SK-N-SH (cell line): Measurements from ENCODE around the gene WDFY2. TPM values are rescaled to one million over a fixed set of nuclear protein-coding genes. Genes with fewer than 3 reads are reported as not detected.

ENCODE experiments used
- CTCF ChIA-PET: fragments of 300-600, 350-600 bp; formaldehyde crosslinking; extraction: SDS; loops from one replicate; lab custom pipeline; 2021; lab: Yijun Ruan, JAX
- POLR2A ChIA-PET: fragments of 350-600 bp; sonication (Branson Sonifier 250); formaldehyde crosslinking; extraction: SDS; loops from one replicate; lab custom pipeline; 2020; ENCODE audit warnings: antibody characterized with exemption, inconsistent platforms; lab: Yijun Ruan, JAX
- DNase-seq: peaks from one replicate; pipeline ENCODE4 v3.0.0; 2012
- H2AFZ ChIP-seq: fragments of 200-600 bp; sonication (generic); 2 replicates; pipeline ENCODE4 v1.8.1; 2016; ENCODE audit warnings: antibody characterized with exemption, mild to moderate bottlenecking, low read depth
- H3F3A ChIP-seq: fragments of 200-600 bp; sonication (generic); replicated peaks from 2 replicates; pipeline ENCODE3; 2016; ENCODE audit warnings: antibody characterized with exemption, mild to moderate bottlenecking; ENCODE audit not compliant: insufficient read depth
- H3K27ac ChIP-seq, 2 experiments: fragments of 200-500 bp in 1 of 2; fragments of 200-600 bp in 1 of 2; sonication (Bioruptor generic) in 1 of 2; sonication (generic), shearing (Covaris generic) in 1 of 2; 2 replicates each; pipeline versions ENCODE4 v1.5.1 to v1.6.1; 2014 to 2016; ENCODE audit warnings: low read depth in 2 of 2, inconsistent platforms in 1 of 2, low read length in 1 of 2, mild to moderate bottlenecking in 1 of 2, mixed read lengths in 1 of 2
- H3K27me3 ChIP-seq: fragments of 200-600 bp; sonication (generic), shearing (Covaris generic); 2 replicates; pipeline ENCODE4 v1.6.1; 2016; ENCODE audit warnings: mixed run types; ENCODE audit not compliant: insufficient read depth
- H3K36me3 ChIP-seq, 2 experiments: fragments of 200-500 bp in 1 of 2; fragments of 200-600 bp in 1 of 2; sonication (Bioruptor generic) in 1 of 2; sonication (generic) in 1 of 2; replicated peaks in 1 of 2; 2 replicates each; pipeline versions ENCODE3 to v1.5.1; 2014 to 2016; ENCODE audit warnings: low read length in 1 of 2, mild to moderate bottlenecking in 1 of 2; ENCODE audit not compliant: insufficient read depth in 2 of 2, control insufficient read depth in 1 of 2
- H3K4me1 ChIP-seq, 2 experiments: fragments of 200-500 bp in 1 of 2; fragments of 200-600 bp in 1 of 2; sonication (Bioruptor generic) in 1 of 2; sonication (generic), shearing (Covaris generic) in 1 of 2; 2 replicates each; pipeline versions ENCODE4 v1.5.1 to v1.6.1; 2014 to 2016; ENCODE audit warnings: low read depth in 1 of 2, low read length in 1 of 2, mixed run types in 1 of 2; ENCODE audit not compliant: insufficient read depth in 2 of 2, control insufficient read depth in 1 of 2
- H3K4me2 ChIP-seq: fragments of 200-600 bp; sonication (generic), shearing (Covaris generic); 2 replicates; pipeline ENCODE4 v1.6.1; 2017; ENCODE audit warnings: mixed run types
- H3K4me3 ChIP-seq, 2 experiments: fragments of 200-500 bp in 1 of 2; fragments of 200-600 bp in 1 of 2; sonication (Bioruptor generic) in 1 of 2; sonication (generic), shearing (Covaris generic) in 1 of 2; 2 replicates each; pipeline versions ENCODE4 v1.5.1 to v1.8.1; 2014 to 2016; ENCODE audit warnings: low read depth in 2 of 2, inconsistent platforms in 1 of 2, low read length in 1 of 2, mild to moderate bottlenecking in 1 of 2, mixed read lengths in 1 of 2, moderate library complexity in 1 of 2
- H3K79me2 ChIP-seq: fragments of 200-600 bp; sonication (generic); 2 replicates; pipeline ENCODE4 v1.8.1; 2017; ENCODE audit warnings: mild to moderate bottlenecking; ENCODE audit not compliant: insufficient read depth
- H3K9ac ChIP-seq: fragments of 200-600 bp; sonication (generic); 2 replicates; pipeline ENCODE4 v1.6.1; 2017; ENCODE audit warnings: mixed run types
- H3K9me2 ChIP-seq: fragments of 200-600 bp; sonication (generic); 2 replicates; pipeline ENCODE4 v1.6.1; 2017; ENCODE audit warnings: mixed run types
- H3K9me3 ChIP-seq: fragments of 200-600 bp; sonication (generic); 2 replicates; pipeline ENCODE4 v1.6.1; 2017; ENCODE audit warnings: mixed run types, mild to moderate bottlenecking, moderate library complexity
- H4K20me1 ChIP-seq: fragments of 200-600 bp; sonication (generic); 2 replicates; pipeline ENCODE4 v1.6.1; 2017; ENCODE audit warnings: mild to moderate bottlenecking, mixed run types; ENCODE audit not compliant: insufficient read depth
- CTCF ChIP-seq: fragments of 200-600 bp; sonication (generic); IDR thresholded peaks from 2 replicates; pipeline ENCODE4 v1.6.1; 2017; ENCODE audit warnings: antibody characterized with exemption, mild to moderate bottlenecking, moderate library complexity
- ELF1 ChIP-seq: IDR thresholded peaks from 2 replicates; pipeline ENCODE4 v1.4.0; 2012
- EP300 ChIP-seq, 2 experiments: IDR thresholded peaks; 2 replicates each; pipeline versions ENCODE4 v1.4.0 to v1.6.1; 2012; ENCODE audit warnings: borderline replicate concordance in 1 of 2, low read depth in 1 of 2, low read length in 1 of 2
- EZH2phosphoT487 ChIP-seq: fragments of 200-600 bp; sonication (generic); IDR thresholded peaks from 2 replicates; pipeline ENCODE4 v1.6.1; 2017; ENCODE audit warnings: low read depth, mixed run types, mild to moderate bottlenecking, antibody characterized with exemption, moderate library complexity, borderline replicate concordance
- FOXM1 ChIP-seq: IDR thresholded peaks from 2 replicates; pipeline ENCODE4 v1.4.0; 2012; ENCODE audit warnings: low read depth, mild to moderate bottlenecking
- GABPA ChIP-seq: IDR thresholded peaks from 2 replicates; pipeline ENCODE4 v1.4.0; 2012; ENCODE audit warnings: low read depth, mild to moderate bottlenecking
- JUND ChIP-seq: IDR thresholded peaks from 2 replicates; pipeline ENCODE4 v1.4.0; 2012
- MAX ChIP-seq: IDR thresholded peaks from 2 replicates; pipeline ENCODE4 v1.4.0; 2012; ENCODE audit warnings: low read depth
- PBX3 ChIP-seq: IDR thresholded peaks from 2 replicates; pipeline ENCODE4; 2012
- POLR2AphosphoS5 ChIP-seq: IDR thresholded peaks from 2 replicates; pipeline ENCODE4 v1.6.1; 2012; ENCODE audit warnings: low read depth, low read length
- RAD21 ChIP-seq: IDR thresholded peaks from 2 replicates; pipeline ENCODE4 v1.6.1; 2012; ENCODE audit warnings: mild to moderate bottlenecking, low read length
- RCOR1 ChIP-seq: fragments of 150-350 bp; IDR thresholded peaks from 2 replicates; pipeline ENCODE4 v1.6.1; 2017; ENCODE audit warnings: antibody characterized with exemption, low read length
- RXRA ChIP-seq: IDR thresholded peaks from 2 replicates; pipeline ENCODE4 v1.4.0; 2012; ENCODE audit warnings: low read depth, mild to moderate bottlenecking, borderline replicate concordance
- SIN3A ChIP-seq: IDR thresholded peaks from 2 replicates; pipeline ENCODE4 v1.6.1; 2012; ENCODE audit warnings: low read depth, mild to moderate bottlenecking, low read length, moderate library complexity, borderline replicate concordance
- TCF12 ChIP-seq: IDR thresholded peaks from 2 replicates; pipeline ENCODE4 v1.4.0; 2012
- TEAD4 ChIP-seq: IDR thresholded peaks from 2 replicates; pipeline ENCODE4 v1.4.0; 2012; ENCODE audit warnings: mild to moderate bottlenecking, borderline replicate concordance; ENCODE audit not compliant: insufficient read depth
- USF1 ChIP-seq: IDR thresholded peaks from 2 replicates; pipeline ENCODE4 v1.4.0; 2012; ENCODE audit warnings: low read depth, borderline replicate concordance
- USF2 ChIP-seq: fragments of 150-350 bp; IDR thresholded peaks from 2 replicates; pipeline ENCODE4 v1.6.1; 2017; ENCODE audit warnings: antibody characterized with exemption, low read length, low read depth, borderline replicate concordance
- YY1 ChIP-seq: IDR thresholded peaks from 2 replicates; pipeline ENCODE4 v1.4.0; 2012; ENCODE audit warnings: low read depth, mild to moderate bottlenecking
- ZBTB33 ChIP-seq: IDR thresholded peaks from 2 replicates; pipeline ENCODE4 v1.4.0; 2012; ENCODE audit warnings: low read depth, borderline replicate concordance
- WGBS: methylation state at CpG from one replicate; pipeline ENCODE4 v1.1.6; 2017; ENCODE audit warnings: low lambda C conversion rate; 5-methylcytosine and 5-hydroxymethylcytosine counted together
- polyA plus RNA-seq, 3 experiments: library from polyadenylated mRNA; depleted of rRNA; stranded (reverse); fragments of >200 nt; gene quantifications; 2 replicates each; pipeline ENCODE4 v1.2.3, GENCODE V29; 2012

WDFY2 gene
- polyA plus RNA-seq, 1 of the 3 experiments (the other 2 are of a cell fraction), result 4.1 TPM

GRCh38 chr13:51715613-51716012 is 131.4 kb downstream of the WDFY2 start:
- Histone ChIP-seq H3K4me2 (no peak overlapping the region), H3K4me3 (no peak overlapping the region), H3K79me2 (no peaks in the 10 kb centered on the region), H3K4me1 (peaks cover 0 to 2% of the 10 kb centered on the region in 2 experiments; a peak in 1 of 4 replicates), H3K9ac (no peak overlapping the region), H3K27me3 (no peaks in the 10 kb centered on the region), H3F3A (peaks cover 27% of the 10 kb centered on the region), H3K9me3 (no peaks in the 10 kb centered on the region), H3K36me3 (no peaks in the 10 kb centered on the region), H3K9me2 (no peaks in the 10 kb centered on the region), H4K20me1 (no peaks in the 10 kb centered on the region), H2AFZ (no peak overlapping the region), H3K27ac (no peak overlapping the region)
- TF ChIP-seq MAX (no peak), TCF12 (no peak), RXRA (no peak), ELF1 (no peak), PBX3 (no peak), CTCF (no peak), TEAD4 (no peak), FOXM1 (no peak), RCOR1 (no peak), SIN3A (no peak), POLR2AphosphoS5 (no peak)
- 97% methylated on average over 3 of the region's 3 CpGs for WGBS
- no peak for DNase-seq
- ChIA-PET POLR2A (no interaction called here), CTCF (no interaction called here)

GRCh38 chr13:51717786-51718398 is 133.6 kb downstream of the WDFY2 start:
- no peak overlapping the region for H3K4me2 ChIP-seq
- H2AFZ ChIP-seq, result no peak overlapping the region
- H3K4me3 ChIP-seq, result no peak overlapping the region
- H4K20me1 ChIP-seq, result no peaks in the 10 kb centered on the region
- no peaks in the 10 kb centered on the region for H3K9me2 ChIP-seq
- peaks cover 0 to 2% of the 10 kb centered on the region in 2 experiments; a peak in 1 of 4 replicates for H3K4me1 ChIP-seq
- no peak overlapping the region for H3K9ac ChIP-seq
- POLR2A ChIA-PET, result no interaction called here
- no peaks in the 10 kb centered on the region for H3K27me3 ChIP-seq
- H3K9me3 ChIP-seq, result no peaks in the 10 kb centered on the region
- DNase-seq, result no peak
- no peaks in the 10 kb centered on the region for H3K79me2 ChIP-seq
- H3K27ac ChIP-seq, result no peak overlapping the region
- WGBS, result 82% methylated on average over 1 of the region's 1 CpG
- peaks cover 20% of the 10 kb centered on the region for H3F3A ChIP-seq
- CTCF ChIA-PET, result no interaction called here
- peaks cover 0 to 2% of the 10 kb centered on the region in 2 experiments for H3K36me3 ChIP-seq
- TF ChIP-seq YY1 (no peak), EZH2phosphoT487 (no peak), USF2 (no peak), EP300 (IDR thresholded peaks at IDR 0.05; ENCODE audit: borderline replicate concordance in 1 of 2, low read depth in 1 of 2, low read length in 1 of 2) (no peak), RXRA (no peak), JUND (no peak), USF1 (no peak), SIN3A (no peak), ZBTB33 (no peak), GABPA (no peak), RAD21 (no peak), MAX (no peak)
